ENCODE data around the gene CSNK2A3. TPM values are rescaled to one million over a fixed set of nuclear protein-coding genes. Genes with fewer than 3 reads are reported as not detected.

The CSNK2A3 gene
- total RNA-seq, 1 experiment from 2014 or later: 1.4 TPM

DNA sequence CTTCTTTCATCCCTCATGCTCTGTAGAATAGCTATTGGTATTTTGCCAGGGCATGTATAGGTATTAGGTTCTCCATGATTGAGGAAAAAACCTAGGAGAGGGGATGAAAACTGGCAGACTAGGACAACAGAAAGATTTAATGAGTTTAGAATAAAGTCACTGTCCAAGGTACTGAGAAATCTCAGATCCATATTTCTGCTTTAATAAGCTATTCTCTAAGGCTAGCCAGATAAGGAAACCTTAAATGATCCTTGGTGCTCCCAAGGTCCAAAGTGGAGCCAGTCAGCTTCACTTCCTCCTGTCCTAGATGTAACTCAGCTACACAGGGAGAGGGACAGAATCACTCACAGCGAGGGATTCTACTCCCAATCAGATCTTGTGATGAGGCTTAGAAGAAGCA lies 13.7 kb upstream of the CSNK2A3 start:
- H3K4me1 Mint-ChIP-seq: peaks cover 33% of the 10 kb centered on the region
- H3K4me3 Mint-ChIP-seq: no peak overlapping the region
- CTCF ChIA-PET: interaction anchor here (0.6 kb wide), 1 partner anchor 41 kb away, joined by 3 read pairs; no protein-coding TSS in a partner anchor
- TF ChIP-seq TP53 (CRISPR knock-in tag; IDR thresholded peaks at IDR 0.05): no peak
- TF ChIP-seq, protein P1, sequence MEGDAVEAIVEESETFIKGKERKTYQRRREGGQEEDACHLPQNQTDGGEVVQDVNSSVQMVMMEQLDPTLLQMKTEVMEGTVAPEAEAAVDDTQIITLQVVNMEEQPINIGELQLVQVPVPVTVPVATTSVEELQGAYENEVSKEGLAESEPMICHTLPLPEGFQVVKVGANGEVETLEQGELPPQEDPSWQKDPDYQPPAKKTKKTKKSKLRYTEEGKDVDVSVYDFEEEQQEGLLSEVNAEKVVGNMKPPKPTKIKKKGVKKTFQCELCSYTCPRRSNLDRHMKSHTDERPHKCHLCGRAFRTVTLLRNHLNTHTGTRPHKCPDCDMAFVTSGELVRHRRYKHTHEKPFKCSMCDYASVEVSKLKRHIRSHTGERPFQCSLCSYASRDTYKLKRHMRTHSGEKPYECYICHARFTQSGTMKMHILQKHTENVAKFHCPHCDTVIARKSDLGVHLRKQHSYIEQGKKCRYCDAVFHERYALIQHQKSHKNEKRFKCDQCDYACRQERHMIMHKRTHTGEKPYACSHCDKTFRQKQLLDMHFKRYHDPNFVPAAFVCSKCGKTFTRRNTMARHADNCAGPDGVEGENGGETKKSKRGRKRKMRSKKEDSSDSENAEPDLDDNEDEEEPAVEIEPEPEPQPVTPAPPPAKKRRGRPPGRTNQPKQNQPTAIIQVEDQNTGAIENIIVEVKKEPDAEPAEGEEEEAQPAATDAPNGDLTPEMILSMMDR (IDR thresholded peaks at IDR 0.05): no peak
- TF ChIP-seq JAZF1 (CRISPR knock-in tag; IDR thresholded peaks at IDR 0.05): no peak
- TF ChIP-seq FOXK1 (CRISPR knock-in tag; IDR thresholded peaks at IDR 0.05): no peak
- no peak for TF ChIP-seq SMAD4 (CRISPR knock-in tag; IDR thresholded peaks at IDR 0.05)
- TF ChIP-seq, protein P2, sequence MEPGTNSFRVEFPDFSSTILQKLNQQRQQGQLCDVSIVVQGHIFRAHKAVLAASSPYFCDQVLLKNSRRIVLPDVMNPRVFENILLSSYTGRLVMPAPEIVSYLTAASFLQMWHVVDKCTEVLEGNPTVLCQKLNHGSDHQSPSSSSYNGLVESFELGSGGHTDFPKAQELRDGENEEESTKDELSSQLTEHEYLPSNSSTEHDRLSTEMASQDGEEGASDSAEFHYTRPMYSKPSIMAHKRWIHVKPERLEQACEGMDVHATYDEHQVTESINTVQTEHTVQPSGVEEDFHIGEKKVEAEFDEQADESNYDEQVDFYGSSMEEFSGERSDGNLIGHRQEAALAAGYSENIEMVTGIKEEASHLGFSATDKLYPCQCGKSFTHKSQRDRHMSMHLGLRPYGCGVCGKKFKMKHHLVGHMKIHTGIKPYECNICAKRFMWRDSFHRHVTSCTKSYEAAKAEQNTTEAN (CRISPR knock-in tag; IDR thresholded peaks at IDR 0.05): no peak
- TF ChIP-seq, protein P3, sequence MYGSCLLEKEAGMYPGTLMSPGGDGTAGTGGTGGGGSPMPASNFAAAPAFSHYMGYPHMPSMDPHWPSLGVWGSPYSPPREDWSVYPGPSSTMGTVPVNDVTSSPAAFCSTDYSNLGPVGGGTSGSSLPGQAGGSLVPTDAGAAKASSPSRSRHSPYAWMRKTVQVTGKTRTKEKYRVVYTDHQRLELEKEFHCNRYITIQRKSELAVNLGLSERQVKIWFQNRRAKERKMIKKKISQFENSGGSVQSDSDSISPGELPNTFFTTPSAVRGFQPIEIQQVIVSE (CRISPR knock-in tag; IDR thresholded peaks at IDR 0.05; ENCODE audit: borderline replicate concordance): no peak
- no peak for TF ChIP-seq HMGA2 (CRISPR knock-in tag; IDR thresholded peaks at IDR 0.05)
- TF ChIP-seq, protein P4, sequence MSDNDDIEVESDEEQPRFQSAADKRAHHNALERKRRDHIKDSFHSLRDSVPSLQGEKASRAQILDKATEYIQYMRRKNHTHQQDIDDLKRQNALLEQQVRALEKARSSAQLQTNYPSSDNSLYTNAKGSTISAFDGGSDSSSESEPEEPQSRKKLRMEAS (CRISPR knock-in tag; IDR thresholded peaks at IDR 0.05): no peak
- TF ChIP-seq, protein P5, sequence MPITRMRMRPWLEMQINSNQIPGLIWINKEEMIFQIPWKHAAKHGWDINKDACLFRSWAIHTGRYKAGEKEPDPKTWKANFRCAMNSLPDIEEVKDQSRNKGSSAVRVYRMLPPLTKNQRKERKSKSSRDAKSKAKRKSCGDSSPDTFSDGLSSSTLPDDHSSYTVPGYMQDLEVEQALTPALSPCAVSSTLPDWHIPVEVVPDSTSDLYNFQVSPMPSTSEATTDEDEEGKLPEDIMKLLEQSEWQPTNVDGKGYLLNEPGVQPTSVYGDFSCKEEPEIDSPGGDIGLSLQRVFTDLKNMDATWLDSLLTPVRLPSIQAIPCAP (CRISPR knock-in tag; IDR thresholded peaks at IDR 0.05): no peak
- H3K36me3 Mint-ChIP-seq: no peaks in the 10 kb centered on the region
- DNase-seq (ENCODE audit: low spot score): no peak
- H3K9me3 Mint-ChIP-seq: peaks cover 14% of the 10 kb centered on the region
- ATAC-seq: no peak
- no peak overlapping the region for H3K27ac Mint-ChIP-seq
- POLR2A ChIA-PET: no interaction called here
- peaks cover 44% of the 10 kb centered on the region for H3K27me3 Mint-ChIP-seq (ENCODE audit: low read depth)

DNA sequence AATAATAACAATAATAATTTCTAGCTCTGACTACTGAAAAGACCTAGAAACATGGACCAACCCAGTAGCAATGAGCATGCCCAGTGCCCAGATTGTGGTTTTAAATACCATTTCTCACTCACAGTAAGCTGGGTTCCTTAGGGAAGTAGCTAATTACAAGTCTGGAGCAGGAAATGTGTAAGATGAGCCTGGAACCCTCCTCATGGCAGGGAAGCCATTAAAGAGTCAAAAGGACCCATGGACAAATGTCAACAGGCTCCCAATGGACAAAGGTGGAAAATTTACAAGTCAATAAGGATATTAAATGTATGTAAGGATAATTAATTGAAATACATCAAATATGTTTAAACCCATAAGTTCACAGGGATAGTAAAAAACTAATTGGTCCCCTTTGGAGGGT lies 10.6 kb upstream of the CSNK2A3 start:
- Mint-ChIP-seq H3K4me3 (no peak overlapping the region), H3K27me3 (ENCODE audit: low read depth) (peaks cover 27% of the 10 kb centered on the region), H3K36me3 (no peaks in the 10 kb centered on the region), H3K27ac (no peak overlapping the region), H3K4me1 (peaks cover 31% of the 10 kb centered on the region), H3K9me3 (peaks cover 14% of the 10 kb centered on the region)
- ChIA-PET POLR2A (no interaction called here), CTCF (no interaction called here)
- no peak for DNase-seq (ENCODE audit: low spot score)
- TF ChIP-seq, protein P6, sequence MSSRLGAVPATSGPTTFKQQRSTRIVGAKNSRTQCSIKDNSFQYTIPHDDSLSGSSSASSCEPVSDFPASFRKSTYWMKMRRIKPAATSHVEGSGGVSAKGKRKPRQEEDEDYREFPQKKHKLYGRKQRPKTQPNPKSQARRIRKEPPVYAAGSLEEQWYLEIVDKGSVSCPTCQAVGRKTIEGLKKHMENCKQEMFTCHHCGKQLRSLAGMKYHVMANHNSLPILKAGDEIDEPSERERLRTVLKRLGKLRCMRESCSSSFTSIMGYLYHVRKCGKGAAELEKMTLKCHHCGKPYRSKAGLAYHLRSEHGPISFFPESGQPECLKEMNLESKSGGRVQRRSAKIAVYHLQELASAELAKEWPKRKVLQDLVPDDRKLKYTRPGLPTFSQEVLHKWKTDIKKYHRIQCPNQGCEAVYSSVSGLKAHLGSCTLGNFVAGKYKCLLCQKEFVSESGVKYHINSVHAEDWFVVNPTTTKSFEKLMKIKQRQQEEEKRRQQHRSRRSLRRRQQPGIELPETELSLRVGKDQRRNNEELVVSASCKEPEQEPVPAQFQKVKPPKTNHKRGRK (CRISPR knock-in tag; IDR thresholded peaks at IDR 0.05; ENCODE audit: borderline replicate concordance): no peak
- 0 out of 2 replicates have a peak, but pooled peaks have one; percentile 27 for TF ChIP-seq ETV6 (CRISPR knock-in tag; IDR thresholded peaks at IDR 0.05)
- TF ChIP-seq NR3C1 (CRISPR knock-in tag; conservative IDR thresholded peaks at IDR 0.05; ENCODE audit: low read depth): no peak
- no peak for TF ChIP-seq ELF4 (CRISPR knock-in tag; IDR thresholded peaks at IDR 0.05; ENCODE audit: low read depth)
- ATAC-seq: peak; percentile 77

DNA sequence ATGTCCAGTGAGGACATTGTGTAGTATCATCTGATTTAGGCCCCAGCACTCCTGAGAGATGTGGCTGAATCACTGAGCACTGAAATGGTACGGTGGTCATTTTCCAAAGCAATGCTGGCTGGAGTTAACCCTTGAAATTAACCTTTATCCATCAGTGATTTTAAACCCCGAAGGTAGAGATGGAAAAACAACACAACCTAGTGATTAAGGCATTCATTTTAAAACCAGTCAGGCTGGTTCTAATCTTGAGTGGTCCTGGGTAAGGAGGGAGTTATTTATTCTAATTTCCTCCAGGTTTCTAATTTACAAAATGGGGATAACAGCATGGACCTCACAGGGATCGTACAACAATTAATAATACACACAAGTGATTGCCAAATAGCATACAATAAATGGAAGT lies 6.6 kb upstream of the CSNK2A3 start:
- ChIA-PET CTCF (no interaction called here), POLR2A (no interaction called here)
- no peaks in the 10 kb centered on the region for H3K36me3 Mint-ChIP-seq
- H3K27me3 Mint-ChIP-seq (ENCODE audit: low read depth): peaks cover 10% of the 10 kb centered on the region
- no peak overlapping the region for H3K27ac Mint-ChIP-seq
- no peak overlapping the region for H3K4me3 Mint-ChIP-seq
- peaks cover 31% of the 10 kb centered on the region for H3K4me1 Mint-ChIP-seq
- DNase-seq (ENCODE audit: low spot score): no peak
- no peaks in the 10 kb centered on the region for H3K9me3 Mint-ChIP-seq
- ATAC-seq: no peak
- TF ChIP-seq PRRX2 (CRISPR knock-in tag; IDR thresholded peaks at IDR 0.05) (no peak), IRF2 (CRISPR knock-in tag; IDR thresholded peaks at IDR 0.05; ENCODE audit: borderline replicate concordance, low read depth) (no peak), TEAD4 (CRISPR knock-in tag; IDR thresholded peaks at IDR 0.05) (no peak), NFATC4 (CRISPR knock-in tag; IDR thresholded peaks at IDR 0.05) (no peak), ELF4 (CRISPR knock-in tag; IDR thresholded peaks at IDR 0.05; ENCODE audit: low read depth) (no peak), CREM (CRISPR knock-in tag; IDR thresholded peaks at IDR 0.05) (no peak)
- TF ChIP-seq, protein P7, sequence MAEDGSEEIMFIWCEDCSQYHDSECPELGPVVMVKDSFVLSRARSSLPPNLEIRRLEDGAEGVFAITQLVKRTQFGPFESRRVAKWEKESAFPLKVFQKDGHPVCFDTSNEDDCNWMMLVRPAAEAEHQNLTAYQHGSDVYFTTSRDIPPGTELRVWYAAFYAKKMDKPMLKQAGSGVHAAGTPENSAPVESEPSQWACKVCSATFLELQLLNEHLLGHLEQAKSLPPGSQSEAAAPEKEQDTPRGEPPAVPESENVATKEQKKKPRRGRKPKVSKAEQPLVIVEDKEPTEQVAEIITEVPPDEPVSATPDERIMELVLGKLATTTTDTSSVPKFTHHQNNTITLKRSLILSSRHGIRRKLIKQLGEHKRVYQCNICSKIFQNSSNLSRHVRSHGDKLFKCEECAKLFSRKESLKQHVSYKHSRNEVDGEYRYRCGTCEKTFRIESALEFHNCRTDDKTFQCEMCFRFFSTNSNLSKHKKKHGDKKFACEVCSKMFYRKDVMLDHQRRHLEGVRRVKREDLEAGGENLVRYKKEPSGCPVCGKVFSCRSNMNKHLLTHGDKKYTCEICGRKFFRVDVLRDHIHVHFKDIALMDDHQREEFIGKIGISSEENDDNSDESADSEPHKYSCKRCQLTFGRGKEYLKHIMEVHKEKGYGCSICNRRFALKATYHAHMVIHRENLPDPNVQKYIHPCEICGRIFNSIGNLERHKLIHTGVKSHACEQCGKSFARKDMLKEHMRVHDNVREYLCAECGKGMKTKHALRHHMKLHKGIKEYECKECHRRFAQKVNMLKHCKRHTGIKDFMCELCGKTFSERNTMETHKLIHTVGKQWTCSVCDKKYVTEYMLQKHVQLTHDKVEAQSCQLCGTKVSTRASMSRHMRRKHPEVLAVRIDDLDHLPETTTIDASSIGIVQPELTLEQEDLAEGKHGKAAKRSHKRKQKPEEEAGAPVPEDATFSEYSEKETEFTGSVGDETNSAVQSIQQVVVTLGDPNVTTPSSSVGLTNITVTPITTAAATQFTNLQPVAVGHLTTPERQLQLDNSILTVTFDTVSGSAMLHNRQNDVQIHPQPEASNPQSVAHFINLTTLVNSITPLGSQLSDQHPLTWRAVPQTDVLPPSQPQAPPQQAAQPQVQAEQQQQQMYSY (CRISPR knock-in tag; IDR thresholded peaks at IDR 0.05): no peak
- TF ChIP-seq, protein P8, sequence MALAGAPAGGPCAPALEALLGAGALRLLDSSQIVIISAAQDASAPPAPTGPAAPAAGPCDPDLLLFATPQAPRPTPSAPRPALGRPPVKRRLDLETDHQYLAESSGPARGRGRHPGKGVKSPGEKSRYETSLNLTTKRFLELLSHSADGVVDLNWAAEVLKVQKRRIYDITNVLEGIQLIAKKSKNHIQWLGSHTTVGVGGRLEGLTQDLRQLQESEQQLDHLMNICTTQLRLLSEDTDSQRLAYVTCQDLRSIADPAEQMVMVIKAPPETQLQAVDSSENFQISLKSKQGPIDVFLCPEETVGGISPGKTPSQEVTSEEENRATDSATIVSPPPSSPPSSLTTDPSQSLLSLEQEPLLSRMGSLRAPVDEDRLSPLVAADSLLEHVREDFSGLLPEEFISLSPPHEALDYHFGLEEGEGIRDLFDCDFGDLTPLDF (CRISPR knock-in tag; IDR thresholded peaks at IDR 0.05): no peak
